ENCODE data around the gene ZNF385D.

ZNF385D gene

GRCh38 chr3:21585216-21585740 lies 165.7 kb downstream of the ZNF385D start:
- DNase-seq = no peak

- no peak for DNase-seq
Observed at GRCh38 chr3:21573291-21573690, 177.7 kb downstream of the ZNF385D start.

- no peak for DNase-seq
Observed at GRCh38 chr3:21564531-21564930, 186.5 kb downstream of the ZNF385D start.

- DNase-seq = no peak
Observed at GRCh38 chr3:21562243-21562642, 188.8 kb downstream of the ZNF385D start.

GRCh38 chr3:21561472-21561871 lies 189.5 kb downstream of the ZNF385D start:
- DNase-seq = no peak

- peak; percentile 29 for DNase-seq
Observed at GRCh38 chr3:21551019-21551418, 200.0 kb downstream of the ZNF385D start.

GRCh38 chr3:21544076-21544462 lies 206.9 kb downstream of the ZNF385D start:
- DNase-seq = peak; percentile 21

- peak; percentile 11 for DNase-seq
Observed at GRCh38 chr3:21543380-21544075, 207.5 kb downstream of the ZNF385D start.

- DNase-seq = no peak
Observed at GRCh38 chr3:21542656-21543379, 208.2 kb downstream of the ZNF385D start.

- DNase-seq = no peak
Observed at GRCh38 chr3:21540265-21540664, 210.7 kb downstream of the ZNF385D start.

- DNase-seq = no peak
Observed at GRCh38 chr3:21534462-21534861, 216.5 kb downstream of the ZNF385D start.

- no peak for DNase-seq
Observed at GRCh38 chr3:21533002-21533401, 218.0 kb downstream of the ZNF385D start.

- no peak for DNase-seq
Observed at GRCh38 chr3:21531909-21532308, 219.1 kb downstream of the ZNF385D start.

GRCh38 chr3:21528291-21528995 lies 222.6 kb downstream of the ZNF385D start:
- DNase-seq = no peak

GRCh38 chr3:21526461-21526860 lies 224.5 kb downstream of the ZNF385D start:
- peak; percentile 30 for DNase-seq

- no peak for DNase-seq
Observed at GRCh38 chr3:21524133-21524532, 226.9 kb downstream of the ZNF385D start.

GRCh38 chr3:21520106-21520963 lies 230.7 kb downstream of the ZNF385D start:
- DNase-seq = no peak

- DNase-seq = no peak
Observed at GRCh38 chr3:21517184-21517583, 233.8 kb downstream of the ZNF385D start.

- DNase-seq = no peak
Observed at GRCh38 chr3:21515417-21515816, 235.6 kb downstream of the ZNF385D start.

GRCh38 chr3:21509731-21510470 lies 241.1 kb downstream of the ZNF385D start:
- DNase-seq = no peak

- DNase-seq = no peak
Observed at GRCh38 chr3:21508246-21508645, 242.8 kb downstream of the ZNF385D start.
